SK-N-SH treated with all-trans-retinoic acid at 6 μM for 48 hours (cell line): Measurements from ENCODE around the gene HLCS.

Experiments used
- ATAC-seq: fragments of 200-7000 bp; cut with Tn5 transposase; 3 replicates; pipeline ENCODE4 v1.9.1; 2020; ENCODE audit warnings: mild to moderate bottlenecking, moderate library complexity
- BACH2 ChIP-seq: fragments of 250-450 bp; sonication (Bioruptor Pico); IDR thresholded peaks from 2 replicates; pipeline ENCODE4 v1.9.0; 2021; ENCODE audit warnings: mild to moderate bottlenecking, borderline replicate concordance
- CSDC2 ChIP-seq: fragments of 250-450 bp; sonication (Bioruptor Pico); IDR thresholded peaks from 2 replicates; pipeline ENCODE4 v1.5.0; 2020; ENCODE audit warnings: mild to moderate bottlenecking, moderate library complexity
- CSRNP3 ChIP-seq: fragments of 250-450 bp; sonication (Bioruptor Pico); IDR thresholded peaks from 2 replicates; pipeline ENCODE4 v1.5.1; 2021; ENCODE audit warnings: mild to moderate bottlenecking, moderate library complexity
- ESRRG ChIP-seq: fragments of 250-450 bp; sonication (Bioruptor Pico); IDR thresholded peaks from 2 replicates; pipeline ENCODE4 v1.6.1; 2021; ENCODE audit warnings: mild to moderate bottlenecking
- GLIS3 ChIP-seq: fragments of 250-450 bp; sonication (Bioruptor Pico); IDR thresholded peaks from 2 replicates; pipeline ENCODE4 v1.5.0; 2020; ENCODE audit warnings: mild to moderate bottlenecking, moderate library complexity
- ISL1 ChIP-seq: fragments of 250-450 bp; sonication (Bioruptor Pico); IDR thresholded peaks from 2 replicates; pipeline ENCODE4 v2.1.2; 2022; ENCODE audit warnings: mild to moderate bottlenecking, moderate library complexity
- OSR1 ChIP-seq: fragments of 250-450 bp; sonication (Bioruptor Pico); IDR thresholded peaks from 2 replicates; pipeline ENCODE4 v1.8.0; 2022; ENCODE audit warnings: moderate library complexity, mild to moderate bottlenecking, inconsistent platforms
- PPARA ChIP-seq: fragments of 250-450 bp; sonication (Bioruptor Pico); IDR thresholded peaks from 2 replicates; pipeline ENCODE4 v1.5.0; 2020; ENCODE audit warnings: mild to moderate bottlenecking, borderline replicate concordance
- SNAI2 ChIP-seq: fragments of 250-450 bp; sonication (Bioruptor Pico); IDR thresholded peaks from 2 replicates; pipeline ENCODE4 v1.5.0; 2020; ENCODE audit warnings: mild to moderate bottlenecking, moderate library complexity
- TCF4 ChIP-seq: fragments of 250-450 bp; sonication (Bioruptor Pico); IDR thresholded peaks from 2 replicates; pipeline ENCODE4 v1.8.0; 2021; ENCODE audit warnings: mild to moderate bottlenecking, moderate library complexity, borderline replicate concordance
- TOX ChIP-seq: fragments of 250-450 bp; sonication (Bioruptor Pico); IDR thresholded peaks from 2 replicates; pipeline ENCODE4 v1.8.0; 2021; ENCODE audit warnings: mild to moderate bottlenecking, moderate library complexity, borderline replicate concordance
- ZC3H10 ChIP-seq: fragments of 250-450 bp; sonication (Bioruptor Pico); IDR thresholded peaks from 2 replicates; pipeline ENCODE4 v1.5.1; 2021; ENCODE audit warnings: mild to moderate bottlenecking, moderate library complexity
- ZFP3 ChIP-seq: fragments of 250-450 bp; sonication (Bioruptor Pico); IDR thresholded peaks from 2 replicates; pipeline ENCODE4 v1.5.0; 2020; ENCODE audit warnings: mild to moderate bottlenecking, moderate library complexity
- ZNF565 ChIP-seq: fragments of 450-650 bp; formaldehyde crosslinking; conservative IDR thresholded peaks from 2 replicates; pipeline ENCODE4 v1.5.0; 2020; ENCODE audit warnings: low read depth, mild to moderate bottlenecking, moderate library complexity
- ZNF70 ChIP-seq: fragments of 450-650 bp; formaldehyde crosslinking; IDR thresholded peaks from 2 replicates; pipeline ENCODE4 v1.5.0; 2020; ENCODE audit warnings: mild to moderate bottlenecking, moderate library complexity
- ZNF8 ChIP-seq: fragments of 450-650 bp; formaldehyde crosslinking; IDR thresholded peaks from 2 replicates; pipeline ENCODE4 v1.5.0; 2020; ENCODE audit warnings: mild to moderate bottlenecking, moderate library complexity
- TF ChIP-seq, protein P1 (sequence below): fragments of 250-450 bp; sonication (Bioruptor Pico); IDR thresholded peaks from 2 replicates; pipeline ENCODE4 v1.5.0; 2020; ENCODE audit warnings: mild to moderate bottlenecking, moderate library complexity
- TF ChIP-seq, protein P2 (sequence below): fragments of 250-450 bp; sonication (Bioruptor Pico); IDR thresholded peaks from 2 replicates; pipeline ENCODE4 v1.5.1; 2020; ENCODE audit warnings: low read depth, mild to moderate bottlenecking, moderate library complexity

Gene HLCS

DNA sequence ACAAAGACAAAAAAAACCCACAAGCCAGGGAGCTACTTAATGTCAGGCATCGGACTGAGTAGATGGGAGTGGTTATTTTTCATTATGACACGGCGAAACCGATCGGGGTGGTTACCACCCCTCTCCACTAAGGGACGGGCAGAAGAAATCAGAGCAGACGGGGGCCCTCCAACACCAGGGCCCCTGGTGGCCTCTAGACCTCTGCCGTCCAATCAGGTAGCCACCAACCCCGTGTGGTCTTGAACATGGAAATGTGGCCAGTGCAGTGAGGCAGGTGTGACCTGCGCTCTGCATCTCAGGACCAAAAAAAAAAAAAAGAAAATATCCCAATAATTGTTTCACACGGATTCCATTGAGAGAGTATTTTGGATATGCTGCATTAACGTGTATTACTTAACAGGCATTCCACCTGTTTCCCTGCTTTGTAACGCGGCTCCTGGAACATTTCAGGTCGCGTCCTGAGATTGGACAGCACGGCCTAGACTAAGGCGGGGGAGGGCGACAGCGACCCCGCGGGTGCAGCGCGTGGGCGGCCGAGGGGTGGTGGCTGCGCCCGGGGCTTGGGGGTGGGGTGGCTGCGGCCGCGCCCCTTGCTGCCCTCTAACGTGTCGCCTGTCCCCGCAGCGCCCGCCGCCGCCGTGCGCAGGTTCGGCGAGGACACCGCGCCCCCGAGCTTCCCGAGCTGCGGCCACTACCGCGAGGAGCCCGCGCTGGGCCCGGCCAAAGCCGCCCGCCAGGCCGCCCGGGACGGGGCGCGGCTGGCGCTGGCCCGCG is 219.2 kb downstream of the HLCS start:
- ATAC-seq = no peak; the same call in 2 of the 3 replicates
- TF ChIP-seq, protein P1, sequence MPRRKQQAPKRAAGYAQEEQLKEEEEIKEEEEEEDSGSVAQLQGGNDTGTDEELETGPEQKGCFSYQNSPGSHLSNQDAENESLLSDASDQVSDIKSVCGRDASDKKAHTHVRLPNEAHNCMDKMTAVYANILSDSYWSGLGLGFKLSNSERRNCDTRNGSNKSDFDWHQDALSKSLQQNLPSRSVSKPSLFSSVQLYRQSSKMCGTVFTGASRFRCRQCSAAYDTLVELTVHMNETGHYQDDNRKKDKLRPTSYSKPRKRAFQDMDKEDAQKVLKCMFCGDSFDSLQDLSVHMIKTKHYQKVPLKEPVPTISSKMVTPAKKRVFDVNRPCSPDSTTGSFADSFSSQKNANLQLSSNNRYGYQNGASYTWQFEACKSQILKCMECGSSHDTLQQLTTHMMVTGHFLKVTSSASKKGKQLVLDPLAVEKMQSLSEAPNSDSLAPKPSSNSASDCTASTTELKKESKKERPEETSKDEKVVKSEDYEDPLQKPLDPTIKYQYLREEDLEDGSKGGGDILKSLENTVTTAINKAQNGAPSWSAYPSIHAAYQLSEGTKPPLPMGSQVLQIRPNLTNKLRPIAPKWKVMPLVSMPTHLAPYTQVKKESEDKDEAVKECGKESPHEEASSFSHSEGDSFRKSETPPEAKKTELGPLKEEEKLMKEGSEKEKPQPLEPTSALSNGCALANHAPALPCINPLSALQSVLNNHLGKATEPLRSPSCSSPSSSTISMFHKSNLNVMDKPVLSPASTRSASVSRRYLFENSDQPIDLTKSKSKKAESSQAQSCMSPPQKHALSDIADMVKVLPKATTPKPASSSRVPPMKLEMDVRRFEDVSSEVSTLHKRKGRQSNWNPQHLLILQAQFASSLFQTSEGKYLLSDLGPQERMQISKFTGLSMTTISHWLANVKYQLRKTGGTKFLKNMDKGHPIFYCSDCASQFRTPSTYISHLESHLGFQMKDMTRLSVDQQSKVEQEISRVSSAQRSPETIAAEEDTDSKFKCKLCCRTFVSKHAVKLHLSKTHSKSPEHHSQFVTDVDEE (CRISPR knock-in tag) = no peak
- TF ChIP-seq SNAI2 (CRISPR knock-in tag) (no peak), OSR1 (no peak), ZNF8 (no peak), ZFP3 (CRISPR knock-in tag) (no peak), ZNF565 (CRISPR knock-in tag) (no peak), ISL1 (CRISPR knock-in tag) (no peak), BACH2 (no peak), TOX (CRISPR knock-in tag) (no peak), PPARA (no peak)
- TF ChIP-seq, protein P2, sequence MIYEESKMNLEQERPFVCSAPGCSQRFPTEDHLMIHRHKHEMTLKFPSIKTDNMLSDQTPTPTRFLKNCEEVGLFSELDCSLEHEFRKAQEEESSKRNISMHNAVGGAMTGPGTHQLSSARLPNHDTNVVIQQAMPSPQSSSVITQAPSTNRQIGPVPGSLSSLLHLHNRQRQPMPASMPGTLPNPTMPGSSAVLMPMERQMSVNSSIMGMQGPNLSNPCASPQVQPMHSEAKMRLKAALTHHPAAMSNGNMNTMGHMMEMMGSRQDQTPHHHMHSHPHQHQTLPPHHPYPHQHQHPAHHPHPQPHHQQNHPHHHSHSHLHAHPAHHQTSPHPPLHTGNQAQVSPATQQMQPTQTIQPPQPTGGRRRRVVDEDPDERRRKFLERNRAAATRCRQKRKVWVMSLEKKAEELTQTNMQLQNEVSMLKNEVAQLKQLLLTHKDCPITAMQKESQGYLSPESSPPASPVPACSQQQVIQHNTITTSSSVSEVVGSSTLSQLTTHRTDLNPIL (CRISPR knock-in tag) = no peak

DNA sequence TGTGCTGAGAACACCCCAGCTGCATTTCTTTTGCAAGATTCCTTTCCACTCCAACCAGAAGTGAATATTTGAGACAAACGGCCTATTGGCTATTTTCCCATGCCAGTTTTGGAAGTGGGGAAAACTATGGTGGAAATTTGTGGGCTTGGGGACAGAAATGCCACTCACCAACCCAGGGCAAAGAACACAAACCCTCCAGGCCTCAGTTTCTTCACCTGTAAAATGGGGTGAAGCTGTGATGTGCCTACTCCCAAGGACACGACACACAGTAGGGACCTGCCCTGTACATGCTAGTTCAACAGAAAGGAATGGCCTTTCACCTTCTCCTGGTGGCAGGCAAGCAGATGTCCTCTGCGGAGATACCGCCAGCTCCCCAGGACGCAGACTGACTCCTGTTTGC is 221.0 kb downstream of the HLCS start:
- no peak for ATAC-seq
- no peak for TF ChIP-seq OSR1
- no peak for TF ChIP-seq PPARA
- TF ChIP-seq, protein P2 (CRISPR knock-in tag) = no peak
- TF ChIP-seq, protein P1 (CRISPR knock-in tag) = no peak
- no peak for TF ChIP-seq ESRRG (CRISPR knock-in tag)
- no peak for TF ChIP-seq GLIS3 (CRISPR knock-in tag)
- no peak for TF ChIP-seq SNAI2 (CRISPR knock-in tag)

GRCh38 chr21:36744560-36745231 is 221.8 kb downstream of the HLCS start:
- ATAC-seq = peak; percentile 75
- TF ChIP-seq ZFP3 (CRISPR knock-in tag) (no peak), TOX (CRISPR knock-in tag) (no peak), BACH2 (no peak), ZC3H10 (no peak), ZNF8 (no peak), SNAI2 (CRISPR knock-in tag) (no peak), CSRNP3 (no peak), TCF4 (no peak), GLIS3 (CRISPR knock-in tag) (no peak), CSDC2 (CRISPR knock-in tag) (no peak), ZNF565 (CRISPR knock-in tag) (no peak), ZNF70 (no peak)
- TF ChIP-seq, protein P2 (CRISPR knock-in tag) = no peak
- TF ChIP-seq, protein P1 (CRISPR knock-in tag) = no peak
